WTC11 (cell line): ENCODE measurements around the gene UNC13D. TPM values are rescaled to one million over a fixed set of nuclear protein-coding genes. Genes with fewer than 3 reads are reported as not detected.
"Not testable (repeated sequence)": the region's sequence is repeated elsewhere in the genome, so short reads cannot be mapped to it uniquely, and the experiment has no call there.

Source experiments
- ATAC-seq: fragments of 200-7000 bp; cut with Tn5 transposase; 2 replicates; pipeline ENCODE4 v1.10.0; 2021; ENCODE audit warnings: mild to moderate bottlenecking, moderate library complexity
- CTCF ChIA-PET: fragments of 300-600 bp; sonication (Branson Sonifier 250); formaldehyde crosslinking; loops from one replicate; lab custom pipeline; 2021; ENCODE audit warnings: antibody characterized with exemption; lab: Charles Lee
- POLR2A ChIA-PET: fragments of 350-600 bp; sonication (Branson Sonifier 250); formaldehyde crosslinking; loops from one replicate; lab custom pipeline; 2021; ENCODE audit warnings: antibody characterized with exemption; lab: Charles Lee
- DNase-seq: peaks from one replicate; pipeline ENCODE4 v3.0.0; 2021; ENCODE audit warnings: low spot score
- H3K27ac Mint-ChIP-seq: 2 replicates; pipeline ENCODE4 v1.8.0; 2021; ENCODE audit warnings: mixed read lengths
- H3K27me3 Mint-ChIP-seq: 2 replicates; pipeline ENCODE4 v1.8.0; 2021; ENCODE audit warnings: low read depth, mild to moderate bottlenecking, moderate library complexity, mixed read lengths
- H3K36me3 Mint-ChIP-seq: 2 replicates; pipeline ENCODE4 v1.8.0; 2021; ENCODE audit warnings: mixed read lengths
- H3K4me1 Mint-ChIP-seq: 2 replicates; pipeline ENCODE4 v1.8.0; 2022; ENCODE audit warnings: mixed read lengths
- H3K4me3 Mint-ChIP-seq: 2 replicates; pipeline ENCODE4 v1.8.0; 2021; ENCODE audit warnings: mild to moderate bottlenecking, moderate library complexity, mixed read lengths
- H3K9me3 Mint-ChIP-seq: 2 replicates; pipeline ENCODE4 v1.8.0; 2021; ENCODE audit warnings: mixed read lengths
- ATF6 ChIP-seq: sonication (generic); formaldehyde crosslinking; IDR thresholded peaks from 2 replicates; pipeline ENCODE4 v1.8.1; 2023; ENCODE audit warnings: mild to moderate bottlenecking, missing genetic modification reagents
- E2F4 ChIP-seq: sonication (generic); formaldehyde crosslinking; IDR thresholded peaks from 2 replicates; pipeline ENCODE4 v1.8.1; 2022; ENCODE audit warnings: low read depth, mild to moderate bottlenecking, moderate library complexity, missing genetic modification reagents, borderline replicate concordance
- GABPB1 ChIP-seq: sonication (generic); formaldehyde crosslinking; IDR thresholded peaks from 2 replicates; pipeline ENCODE4 v1.8.1; 2023; ENCODE audit warnings: mild to moderate bottlenecking, missing genetic modification reagents
- JUN ChIP-seq: sonication (generic); formaldehyde crosslinking; IDR thresholded peaks from 2 replicates; pipeline ENCODE4 v1.8.0; 2023; ENCODE audit warnings: mild to moderate bottlenecking, missing genetic modification reagents
- NFE2L1 ChIP-seq: sonication (generic); formaldehyde crosslinking; IDR thresholded peaks from 2 replicates; pipeline ENCODE4 v1.8.1; 2023; ENCODE audit warnings: missing genetic modification reagents
- SOX15 ChIP-seq: fragments of 250-450 bp; sonication (Bioruptor Pico); IDR thresholded peaks from 2 replicates; pipeline ENCODE4 v1.9.0; 2021; ENCODE audit warnings: mild to moderate bottlenecking
- total RNA-seq: library from RNA; stranded (reverse); gene quantifications from 3 replicates; pipeline ENCODE4 v1.2.3, GENCODE V29; 2021

The UNC13D gene
- total RNA-seq, 1 experiment from 2014 or later: 13.1 TPM

GRCh38 chr17:75873587-75874322 is 29.6 kb upstream of the UNC13D start:
- Mint-ChIP-seq H3K36me3 (no peaks in the 10 kb centered on the region), H3K27me3 (peaks cover 19% of the 10 kb centered on the region), H3K4me3 (no peak overlapping the region), H3K9me3 (no peaks in the 10 kb centered on the region), H3K4me1 (peaks cover 36% of the 10 kb centered on the region), H3K27ac (no peak overlapping the region)
- ChIA-PET POLR2A (interaction anchor here (0.6 to 1.0 kb wide), 2 partner anchors 17 to 18 kb away, joined by 3 to 4 read pairs; partner anchors contain the start of gene WBP2), CTCF (interaction anchor here (1.7 to 5.1 kb wide), 3 partner anchors 9 to 43 kb away, joined by 4 to 48 read pairs (median 18); no protein-coding TSS in a partner anchor)
- TF ChIP-seq NFE2L1 (CRISPR knock-in tag): no peak
- peak; percentile 26; the same call in 1 of the 2 replicates for TF ChIP-seq GABPB1
- DNase-seq: no peak
- no peak for ATAC-seq

GRCh38 chr17:75872434-75873351 is 28.5 kb upstream of the UNC13D start:
- DNase-seq: no peak
- CTCF ChIA-PET: interaction anchor here (0.7 to 5.1 kb wide), 7 partner anchors 8 to 407 kb away, joined by 3 to 48 read pairs (median 4); partner anchors contain the start of gene WBP2
- POLR2A ChIA-PET: interaction anchor here (1.0 kb wide), 1 partner anchor 17 kb away, joined by 3 read pairs; the partner anchor contains the start of gene WBP2

GRCh38 chr17:75870228-75870627 is 26.0 kb upstream of the UNC13D start:
- DNase-seq, POLR2A ChIA-PET, H3K4me3 Mint-ChIP-seq, H3K9me3 Mint-ChIP-seq, H3K36me3 Mint-ChIP-seq, ATAC-seq, H3K27ac Mint-ChIP-seq, H3K27me3 Mint-ChIP-seq: not testable (repeated sequence)
- peaks cover 21% of the 10 kb centered on the region for H3K4me1 Mint-ChIP-seq
- CTCF ChIA-PET: interaction anchor here (1.1 to 5.1 kb wide), 4 partner anchors 9 to 40 kb away, joined by 3 to 48 read pairs (median 11); partner anchors contain the start of gene MRPL38

More at GRCh38 chr17:75872434-75873351, 28.5 kb upstream of the UNC13D start:
- Mint-ChIP-seq H3K4me3 (no peak overlapping the region), H3K27me3 (peaks cover 14% of the 10 kb centered on the region)
- ATAC-seq: peak; percentile 12
- no peak for TF ChIP-seq ATF6 (CRISPR knock-in tag)
- no peak for TF ChIP-seq JUN (CRISPR knock-in tag)
- TF ChIP-seq GABPB1: peak; percentile 79; the same call in 1 of the 2 replicates
- no peak for TF ChIP-seq E2F4
- TF ChIP-seq, all 79 proteins: peak for 1
- H3K9me3 Mint-ChIP-seq: no peaks in the 10 kb centered on the region
- peaks cover 36% of the 10 kb centered on the region for H3K4me1 Mint-ChIP-seq
- H3K36me3 Mint-ChIP-seq: no peaks in the 10 kb centered on the region
- H3K27ac Mint-ChIP-seq: no peak overlapping the region

GRCh38 chr17:75869282-75870141 is 25.3 kb upstream of the UNC13D start:
- no peaks in the 10 kb centered on the region for H3K36me3 Mint-ChIP-seq
- H3K9me3 Mint-ChIP-seq: no peaks in the 10 kb centered on the region

GRCh38 chr17:75868730-75869281 is 24.6 kb upstream of the UNC13D start:
- H3K27ac Mint-ChIP-seq, H3K9me3 Mint-ChIP-seq, DNase-seq, H3K4me3 Mint-ChIP-seq, POLR2A ChIA-PET, H3K36me3 Mint-ChIP-seq, H3K27me3 Mint-ChIP-seq, ATAC-seq: not testable (repeated sequence)
- H3K4me1 Mint-ChIP-seq: peaks cover 32% of the 10 kb centered on the region
- CTCF ChIA-PET: interaction anchor here (1.0 to 1.4 kb wide), 2 partner anchors 9 to 37 kb away, joined by 4 to 9 read pairs; partner anchors contain the start of genes MRPL38 and TRIM47

More at GRCh38 chr17:75869282-75870141, 25.3 kb upstream of the UNC13D start:
- ChIA-PET CTCF (interaction anchor here (1.0 to 5.1 kb wide), 4 partner anchors 9 to 39 kb away, joined by 4 to 48 read pairs (median 14); partner anchors contain the start of genes MRPL38 and TRIM47), POLR2A (no interaction called here)
- ATAC-seq (no peak), DNase-seq (no peak)
- Mint-ChIP-seq H3K27ac (no peak overlapping the region; the same call in 1 of the 2 replicates), H3K4me1 (peaks cover 28% of the 10 kb centered on the region), H3K4me3 (no peak overlapping the region), H3K27me3 (no peaks in the 10 kb centered on the region)
- TF ChIP-seq SOX15 (CRISPR knock-in tag) (no peak), GABPB1 (peak; percentile 99)

- ChIA-PET POLR2A (interaction anchor here (1.4 kb wide), 1 partner anchor 10 kb away, joined by 10 read pairs; the partner anchor contains the start of gene WBP2), CTCF (interaction anchor here (0.6 to 1.4 kb wide), 12 partner anchors 8 to 811 kb away, joined by 3 to 15 read pairs (median 5); partner anchors contain the start of genes CDK3, GALK1 and SMIM5)
- ATAC-seq, DNase-seq, H3K9me3 Mint-ChIP-seq, H3K27me3 Mint-ChIP-seq, H3K4me3 Mint-ChIP-seq, H3K27ac Mint-ChIP-seq, H3K36me3 Mint-ChIP-seq: not testable (repeated sequence)
- peaks cover 25% of the 10 kb centered on the region for H3K4me1 Mint-ChIP-seq
Measured at GRCh38 chr17:75865404-75866188, 21.4 kb upstream of the UNC13D start.

GRCh38 chr17:75864887-75865286 is 20.7 kb upstream of the UNC13D start:
- not testable (repeated sequence) for DNase-seq, H3K27me3 Mint-ChIP-seq, H3K27ac Mint-ChIP-seq, H3K4me3 Mint-ChIP-seq, H3K36me3 Mint-ChIP-seq, H3K9me3 Mint-ChIP-seq
- peaks cover 21% of the 10 kb centered on the region for H3K4me1 Mint-ChIP-seq
- ChIA-PET POLR2A (interaction anchor here (0.7 to 1.4 kb wide), 2 partner anchors 9 to 34 kb away, joined by 3 to 10 read pairs; partner anchors contain the start of gene WBP2), CTCF (interaction anchor here (0.6 to 2.0 kb wide), 18 partner anchors 8 to 810 kb away, joined by 3 to 15 read pairs (median 4); partner anchors contain the start of genes CDK3, GALK1, SMIM5 and TRIM47)
- peak; percentile 8; the same call in 1 of the 2 replicates for ATAC-seq
